CD4-positive, alpha-beta T cell (primary cell): Measurements from ENCODE around the gene FGGY. TPM values are rescaled to one million over a fixed set of nuclear protein-coding genes. Genes with fewer than 3 reads are reported as not detected.

Experiments
- ATAC-seq: fragments of 200-7000 bp; cut with Tn5 transposase; one replicate; pipeline ENCODE4 v1.10.0; 2022; ENCODE audit warnings: mild to moderate bottlenecking; ENCODE audit not compliant: poor library complexity
- CTCF ChIA-PET: fragments of 350-600 bp; sonication (Branson Sonifier 250); formaldehyde crosslinking; loops from one replicate; lab custom pipeline; 2021; ENCODE audit warnings: antibody characterized with exemption, inconsistent platforms; lab: Charles Lee
- POLR2A ChIA-PET: fragments of 350-600 bp; sonication (Branson Sonifier 250); formaldehyde crosslinking; loops from one replicate; lab custom pipeline; 2021; ENCODE audit warnings: antibody characterized with exemption, inconsistent platforms; lab: Charles Lee
- DNase-seq, 14 experiments: peaks; one replicate each; pipeline ENCODE4 v3.0.0-alpha.2; 2013 to 2020; ENCODE audit warnings: mixed read lengths in 2 of 14
- H3K27ac ChIP-seq, 2 donors: one replicate each; pipeline versions ENCODE4 v1.5.1 to v1.7.0; 2013; ENCODE audit warnings: low read length in 2 of 2, low read depth in 1 of 2, mild to moderate bottlenecking in 1 of 2
- H3K27me3 ChIP-seq, 2 experiments: 1 replicate in 1 of 2; 2 replicates in 1 of 2; pipeline versions ENCODE4 v1.6.1 to v1.7.0; 2013; ENCODE audit warnings: low read length in 2 of 2, control low read depth in 1 of 2, mild to moderate bottlenecking in 1 of 2, moderate library complexity in 1 of 2; ENCODE audit not compliant: insufficient read depth in 2 of 2, control insufficient read depth in 1 of 2
- H3K36me3 ChIP-seq: one replicate; pipeline ENCODE4 v1.6.1; 2013; ENCODE audit warnings: low read length, control low read depth; ENCODE audit not compliant: insufficient read depth
- H3K4me1 ChIP-seq: one replicate; pipeline ENCODE4 v1.6.1; 2013; ENCODE audit warnings: low read length, control low read depth; ENCODE audit not compliant: insufficient read depth
- H3K4me3 ChIP-seq: one replicate; pipeline ENCODE4 v1.5.1; 2013; ENCODE audit warnings: mild to moderate bottlenecking, low read length, moderate library complexity
- H3K9me3 ChIP-seq, 2 experiments: 1 replicate in 1 of 2; 2 replicates in 1 of 2; pipeline versions ENCODE4 v1.6.1 to v1.7.0; 2013; ENCODE audit warnings: low read length in 2 of 2, mild to moderate bottlenecking in 2 of 2, control low read depth in 1 of 2, moderate library complexity in 1 of 2; ENCODE audit not compliant: control insufficient read depth in 1 of 2, insufficient read depth in 1 of 2
- H3K27ac Mint-ChIP-seq: one replicate; pipeline ENCODE4 v1.8.0; 2020; ENCODE audit warnings: mixed read lengths
- H3K27me3 Mint-ChIP-seq: one replicate; pipeline ENCODE4 v1.8.0; 2021; ENCODE audit warnings: mixed read lengths
- H3K36me3 Mint-ChIP-seq: one replicate; pipeline ENCODE4 v1.8.0; 2021; ENCODE audit warnings: low read depth, mixed read lengths
- H3K4me1 Mint-ChIP-seq: one replicate; pipeline ENCODE4 v1.8.0; 2021; ENCODE audit warnings: low read depth, mixed read lengths
- H3K4me3 Mint-ChIP-seq: one replicate; pipeline ENCODE4 v1.8.0; 2020; ENCODE audit warnings: mild to moderate bottlenecking, mixed read lengths
- H3K9me3 Mint-ChIP-seq: one replicate; pipeline ENCODE4 v1.8.0; 2020; ENCODE audit warnings: mixed read lengths
- CTCF ChIP-seq: fragments of 200-600 bp; IDR thresholded peaks from one replicate; pipeline ENCODE4 v1.8.0; 2022; ENCODE audit warnings: antibody characterized with exemption, mild to moderate bottlenecking
- intact Hi-C, 2 experiments: fragments of 100-400 bp; cut with DNase I in 1 of 2; cut with micrococcal nuclease in 1 of 2; formaldehyde crosslinking; loops; one replicate each; pipeline versions ENCODE4 v1.15.1 to v1.9.0; 2023 to 2025; cut with DNase I, micrococcal nuclease
- total RNA-seq, 174 experiments: library from RNA in 2 of 174; stranded (reverse) in 2 of 174; gene quantifications; one replicate each; pipeline ENCODE4 v1.2.3 and lab custom pipeline; 2021 to 2026

Gene FGGY
- total RNA-seq, 2 experiments from 2014 or later: 9.5 to 10.0 TPM

DNA sequence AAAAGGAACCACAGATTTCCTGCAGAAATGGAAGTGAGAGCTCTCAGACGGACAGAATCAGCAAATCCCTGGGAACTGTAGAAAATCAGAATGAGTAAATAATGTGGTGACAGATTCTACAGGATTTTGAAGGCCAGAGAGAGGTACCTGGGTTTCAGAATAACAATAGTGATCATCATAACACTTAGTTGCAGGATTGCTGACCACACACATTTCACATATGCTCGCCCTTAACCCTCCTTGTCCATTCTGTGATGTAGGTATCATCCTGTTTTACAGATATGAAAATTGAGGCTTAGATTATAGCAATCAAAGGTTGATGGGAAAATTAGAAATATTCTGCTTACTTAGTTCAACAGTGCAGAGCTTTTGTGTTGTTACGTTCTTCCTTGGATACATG, 419.9 kb downstream of the FGGY start:
- TF ChIP-seq CTCF: no peak
- Histone ChIP-seq H3K36me3 (no peaks in the 10 kb centered on the region), H3K9me3 (no peaks in the 10 kb centered on the region), H3K27me3 (no peaks in the 10 kb centered on the region), H3K27ac (no peak overlapping the region), H3K4me1 (no peaks in the 10 kb centered on the region), H3K4me3 (no peak overlapping the region)
- Mint-ChIP-seq H3K27ac (no peak overlapping the region), H3K9me3 (no peaks in the 10 kb centered on the region), H3K4me3 (no peak overlapping the region), H3K4me1 (no peaks in the 10 kb centered on the region), H3K36me3 (no peaks in the 10 kb centered on the region), H3K27me3 (no peaks in the 10 kb centered on the region)
- POLR2A ChIA-PET: no interaction called here
- DNase-seq: no peak
- no peak for ATAC-seq
- CTCF ChIA-PET: no interaction called here
- intact Hi-C loops: no loop called here

GRCh38 chr1:59718064-59718988, 421.4 kb downstream of the FGGY start:
- CTCF ChIA-PET: no interaction called here

DNA sequence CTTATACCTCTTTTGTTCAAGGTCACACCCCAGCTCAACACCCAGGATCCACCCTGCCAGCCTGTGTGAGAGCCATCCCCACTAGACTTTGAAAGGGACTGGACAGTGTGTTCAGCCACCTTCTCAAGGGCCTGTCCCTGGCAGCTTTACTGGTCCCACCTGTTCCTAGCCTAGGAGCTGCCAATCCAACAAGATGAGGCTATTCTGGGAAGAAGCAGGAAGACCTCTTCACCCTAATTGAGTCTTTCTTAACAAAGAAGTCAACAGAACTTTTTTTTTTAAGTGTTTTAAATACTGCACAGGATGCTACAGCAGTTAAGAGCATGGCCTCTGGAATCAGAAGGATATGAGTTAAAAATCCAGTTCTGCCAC, 422.1 kb downstream of the FGGY start:
- H3K9me3 ChIP-seq: peaks cover 0 to 5% of the 10 kb centered on the region in 2 experiments
- no peaks in the 10 kb centered on the region for H3K36me3 Mint-ChIP-seq
- no peaks in the 10 kb centered on the region for H3K9me3 Mint-ChIP-seq
- POLR2A ChIA-PET: no interaction called here
- no peaks in the 10 kb centered on the region for H3K36me3 ChIP-seq
- no peaks in the 10 kb centered on the region for H3K27me3 ChIP-seq
- H3K4me1 Mint-ChIP-seq: no peaks in the 10 kb centered on the region
- CTCF ChIA-PET: no interaction called here
- ATAC-seq (no peak), DNase-seq (no peak)
- H3K4me1 ChIP-seq: no peaks in the 10 kb centered on the region
- intact Hi-C loops: no loop called here
- no peak overlapping the region for H3K27ac ChIP-seq
- TF ChIP-seq CTCF: no peak
- no peak overlapping the region for H3K27ac Mint-ChIP-seq
- no peak overlapping the region for H3K4me3 Mint-ChIP-seq
- H3K27me3 Mint-ChIP-seq: no peaks in the 10 kb centered on the region
- H3K4me3 ChIP-seq: no peak overlapping the region

More at GRCh38 chr1:59718064-59718988, 421.4 kb downstream of the FGGY start:
- no peak for TF ChIP-seq CTCF
- Histone ChIP-seq H3K4me3 (no peak overlapping the region), H3K36me3 (no peaks in the 10 kb centered on the region), H3K27me3 (no peaks in the 10 kb centered on the region), H3K9me3 (peaks cover 0 to 5% of the 10 kb centered on the region in 2 experiments), H3K4me1 (no peaks in the 10 kb centered on the region), H3K27ac (no peak overlapping the region)
- no peaks in the 10 kb centered on the region for H3K27me3 Mint-ChIP-seq
- H3K9me3 Mint-ChIP-seq: no peaks in the 10 kb centered on the region
- ATAC-seq (no peak), DNase-seq (no peak)
- no peaks in the 10 kb centered on the region for H3K36me3 Mint-ChIP-seq
- no peak overlapping the region for H3K4me3 Mint-ChIP-seq
- intact Hi-C loops: no loop called here
- no peaks in the 10 kb centered on the region for H3K4me1 Mint-ChIP-seq
- H3K27ac Mint-ChIP-seq: no peak overlapping the region
- POLR2A ChIA-PET: no interaction called here
